Fibroblast of the aortic adventitia (primary cell): ENCODE data around the gene MYL4. TPM values are rescaled to one million over a fixed set of nuclear protein-coding genes. Genes with fewer than 3 reads are reported as not detected.

Experiments
- DNase-seq: peaks from one replicate; pipeline ENCODE4 v3.0.0-alpha.2; 2010; ENCODE audit warnings: low read depth
- H3K4me3 ChIP-seq: 2 replicates; pipeline ENCODE4 v1.5.1; 2011; ENCODE audit warnings: low read depth, mild to moderate bottlenecking, control low read depth, low read length, moderate library complexity
- CTCF ChIP-seq: IDR thresholded peaks from 2 replicates; pipeline ENCODE4 v1.5.1; 2011; ENCODE audit warnings: mild to moderate bottlenecking, low read length, control low read depth, inconsistent platforms; ENCODE audit not compliant: insufficient read depth
- total RNA-seq: library from RNA; depleted of rRNA; stranded (reverse); fragments of >200 nt; gene quantifications from 2 replicates; pipeline ENCODE4 v1.2.3, GENCODE V29; 2012; ENCODE audit warnings: low replicate concordance

MYL4 gene
- total RNA-seq, 1 donor: not detected

GRCh38 chr17:47239967-47240651 is 31.0 kb downstream of the MYL4 start:
- H3K4me3 ChIP-seq: no peak overlapping the region
- peak; percentile 98 for DNase-seq
- no peak for TF ChIP-seq CTCF

GRCh38 chr17:47240806-47241205 is 31.7 kb downstream of the MYL4 start:
- TF ChIP-seq CTCF: no peak
- DNase-seq: no peak
- H3K4me3 ChIP-seq: no peak overlapping the region

- no peak for DNase-seq
- no peak overlapping the region for H3K4me3 ChIP-seq
- TF ChIP-seq CTCF: no peak
Observed at GRCh38 chr17:47242648-47243047, 33.5 kb downstream of the MYL4 start.

GRCh38 chr17:47243737-47244598 is 34.8 kb downstream of the MYL4 start:
- DNase-seq: no peak
- no peak for TF ChIP-seq CTCF
- H3K4me3 ChIP-seq: no peak overlapping the region

GRCh38 chr17:47244697-47245096 is 35.5 kb downstream of the MYL4 start:
- peak; percentile 25 for DNase-seq
- H3K4me3 ChIP-seq: no peak overlapping the region
- no peak for TF ChIP-seq CTCF

- no peak overlapping the region for H3K4me3 ChIP-seq
- no peak for DNase-seq
Observed at GRCh38 chr17:47246120-47246519, 37.0 kb downstream of the MYL4 start.

More at GRCh38 chr17:47246120-47246519, 37.0 kb downstream of the MYL4 start:
- no peak for TF ChIP-seq CTCF
